ENCODE data around the gene CHFR. TPM values are rescaled to one million over a fixed set of nuclear protein-coding genes. Genes with fewer than 3 reads are reported as not detected.

CHFR gene
- total and polyA plus RNA-seq, 9 of the 15 experiments (the other 6 are each of a cell fraction or from before 2014, with no cell fraction given) = 0.61 to 33.9 (median 19.3) TPM

GRCh38 chr12:132887513-132888351, at the start of gene CHFR (continued):
- TF ChIP-seq, protein P1, sequence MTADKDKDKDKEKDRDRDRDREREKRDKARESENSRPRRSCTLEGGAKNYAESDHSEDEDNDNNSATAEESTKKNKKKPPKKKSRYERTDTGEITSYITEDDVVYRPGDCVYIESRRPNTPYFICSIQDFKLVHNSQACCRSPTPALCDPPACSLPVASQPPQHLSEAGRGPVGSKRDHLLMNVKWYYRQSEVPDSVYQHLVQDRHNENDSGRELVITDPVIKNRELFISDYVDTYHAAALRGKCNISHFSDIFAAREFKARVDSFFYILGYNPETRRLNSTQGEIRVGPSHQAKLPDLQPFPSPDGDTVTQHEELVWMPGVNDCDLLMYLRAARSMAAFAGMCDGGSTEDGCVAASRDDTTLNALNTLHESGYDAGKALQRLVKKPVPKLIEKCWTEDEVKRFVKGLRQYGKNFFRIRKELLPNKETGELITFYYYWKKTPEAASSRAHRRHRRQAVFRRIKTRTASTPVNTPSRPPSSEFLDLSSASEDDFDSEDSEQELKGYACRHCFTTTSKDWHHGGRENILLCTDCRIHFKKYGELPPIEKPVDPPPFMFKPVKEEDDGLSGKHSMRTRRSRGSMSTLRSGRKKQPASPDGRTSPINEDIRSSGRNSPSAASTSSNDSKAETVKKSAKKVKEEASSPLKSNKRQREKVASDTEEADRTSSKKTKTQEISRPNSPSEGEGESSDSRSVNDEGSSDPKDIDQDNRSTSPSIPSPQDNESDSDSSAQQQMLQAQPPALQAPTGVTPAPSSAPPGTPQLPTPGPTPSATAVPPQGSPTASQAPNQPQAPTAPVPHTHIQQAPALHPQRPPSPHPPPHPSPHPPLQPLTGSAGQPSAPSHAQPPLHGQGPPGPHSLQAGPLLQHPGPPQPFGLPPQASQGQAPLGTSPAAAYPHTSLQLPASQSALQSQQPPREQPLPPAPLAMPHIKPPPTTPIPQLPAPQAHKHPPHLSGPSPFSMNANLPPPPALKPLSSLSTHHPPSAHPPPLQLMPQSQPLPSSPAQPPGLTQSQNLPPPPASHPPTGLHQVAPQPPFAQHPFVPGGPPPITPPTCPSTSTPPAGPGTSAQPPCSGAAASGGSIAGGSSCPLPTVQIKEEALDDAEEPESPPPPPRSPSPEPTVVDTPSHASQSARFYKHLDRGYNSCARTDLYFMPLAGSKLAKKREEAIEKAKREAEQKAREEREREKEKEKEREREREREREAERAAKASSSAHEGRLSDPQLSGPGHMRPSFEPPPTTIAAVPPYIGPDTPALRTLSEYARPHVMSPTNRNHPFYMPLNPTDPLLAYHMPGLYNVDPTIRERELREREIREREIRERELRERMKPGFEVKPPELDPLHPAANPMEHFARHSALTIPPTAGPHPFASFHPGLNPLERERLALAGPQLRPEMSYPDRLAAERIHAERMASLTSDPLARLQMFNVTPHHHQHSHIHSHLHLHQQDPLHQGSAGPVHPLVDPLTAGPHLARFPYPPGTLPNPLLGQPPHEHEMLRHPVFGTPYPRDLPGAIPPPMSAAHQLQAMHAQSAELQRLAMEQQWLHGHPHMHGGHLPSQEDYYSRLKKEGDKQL (CRISPR knock-in tag; IDR thresholded peaks at IDR 0.05; ENCODE audit: borderline replicate concordance) = no peak
- no peak for TF ChIP-seq ARHGAP35 (IDR thresholded peaks at IDR 0.05; ENCODE audit: partially characterized antibody)
- no peak; the same call in 1 of the 2 replicates for TF ChIP-seq CBX1 (IDR thresholded peaks at IDR 0.05; ENCODE audit: low read depth)
- peak; percentile 99 for TF ChIP-seq L3MBTL2 (IDR thresholded peaks at IDR 0.05)
- TF ChIP-seq ETV6 (IDR thresholded peaks at IDR 0.05; ENCODE audit: borderline replicate concordance in 1 of 2, low read depth in 2 of 2, low read length in 1 of 2) = no peak
- TF ChIP-seq ETV6 (CRISPR knock-in tag; IDR thresholded peaks at IDR 0.05; ENCODE audit: borderline replicate concordance) = no peak
- TF ChIP-seq SIN3A (IDR thresholded peaks at IDR 0.05; ENCODE audit: borderline replicate concordance in 2 of 2, control insufficient read depth in 1 of 2, low read depth in 2 of 2, low read length in 2 of 2) = peak; percentile 74 to 98; a peak in 3 of 4 replicates
- TF ChIP-seq PHB2 (IDR thresholded peaks at IDR 0.05; ENCODE audit: low read depth) = no peak
- peak; percentile 65 for TF ChIP-seq ZNF316 (IDR thresholded peaks at IDR 0.05)
- TF ChIP-seq RBM14 (IDR thresholded peaks at IDR 0.05; ENCODE audit: borderline replicate concordance, insufficient read depth, low read depth, low read length) = no peak
- no peak for TF ChIP-seq ZNF551 (CRISPR knock-in tag; IDR thresholded peaks at IDR 0.05)
- TF ChIP-seq KAT8 (IDR thresholded peaks at IDR 0.05; ENCODE audit: low read depth) = no peak
- TF ChIP-seq, protein P2, sequence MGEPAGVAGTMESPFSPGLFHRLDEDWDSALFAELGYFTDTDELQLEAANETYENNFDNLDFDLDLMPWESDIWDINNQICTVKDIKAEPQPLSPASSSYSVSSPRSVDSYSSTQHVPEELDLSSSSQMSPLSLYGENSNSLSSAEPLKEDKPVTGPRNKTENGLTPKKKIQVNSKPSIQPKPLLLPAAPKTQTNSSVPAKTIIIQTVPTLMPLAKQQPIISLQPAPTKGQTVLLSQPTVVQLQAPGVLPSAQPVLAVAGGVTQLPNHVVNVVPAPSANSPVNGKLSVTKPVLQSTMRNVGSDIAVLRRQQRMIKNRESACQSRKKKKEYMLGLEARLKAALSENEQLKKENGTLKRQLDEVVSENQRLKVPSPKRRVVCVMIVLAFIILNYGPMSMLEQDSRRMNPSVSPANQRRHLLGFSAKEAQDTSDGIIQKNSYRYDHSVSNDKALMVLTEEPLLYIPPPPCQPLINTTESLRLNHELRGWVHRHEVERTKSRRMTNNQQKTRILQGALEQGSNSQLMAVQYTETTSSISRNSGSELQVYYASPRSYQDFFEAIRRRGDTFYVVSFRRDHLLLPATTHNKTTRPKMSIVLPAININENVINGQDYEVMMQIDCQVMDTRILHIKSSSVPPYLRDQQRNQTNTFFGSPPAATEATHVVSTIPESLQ (CRISPR knock-in tag; IDR thresholded peaks at IDR 0.05) = no peak
- TF ChIP-seq ZNF780A (CRISPR knock-in tag; IDR thresholded peaks at IDR 0.05) = no peak
- no peak for TF ChIP-seq NR2F6 (CRISPR knock-in tag; IDR thresholded peaks at IDR 0.05)
- TF ChIP-seq ASH1L (IDR thresholded peaks at IDR 0.05; ENCODE audit: borderline replicate concordance, low read depth, partially characterized antibody) = peak; percentile 64
- TF ChIP-seq, protein P3, sequence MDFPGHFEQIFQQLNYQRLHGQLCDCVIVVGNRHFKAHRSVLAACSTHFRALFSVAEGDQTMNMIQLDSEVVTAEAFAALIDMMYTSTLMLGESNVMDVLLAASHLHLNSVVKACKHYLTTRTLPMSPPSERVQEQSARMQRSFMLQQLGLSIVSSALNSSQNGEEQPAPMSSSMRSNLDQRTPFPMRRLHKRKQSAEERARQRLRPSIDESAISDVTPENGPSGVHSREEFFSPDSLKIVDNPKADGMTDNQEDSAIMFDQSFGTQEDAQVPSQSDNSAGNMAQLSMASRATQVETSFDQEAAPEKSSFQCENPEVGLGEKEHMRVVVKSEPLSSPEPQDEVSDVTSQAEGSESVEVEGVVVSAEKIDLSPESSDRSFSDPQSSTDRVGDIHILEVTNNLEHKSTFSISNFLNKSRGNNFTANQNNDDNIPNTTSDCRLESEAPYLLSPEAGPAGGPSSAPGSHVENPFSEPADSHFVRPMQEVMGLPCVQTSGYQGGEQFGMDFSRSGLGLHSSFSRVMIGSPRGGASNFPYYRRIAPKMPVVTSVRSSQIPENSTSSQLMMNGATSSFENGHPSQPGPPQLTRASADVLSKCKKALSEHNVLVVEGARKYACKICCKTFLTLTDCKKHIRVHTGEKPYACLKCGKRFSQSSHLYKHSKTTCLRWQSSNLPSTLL (IDR thresholded peaks at IDR 0.05) = no peak
- TF ChIP-seq FOXM1 (IDR thresholded peaks at IDR 0.05; ENCODE audit: low read depth) = no peak
- TF ChIP-seq FOXM1 (CRISPR knock-in tag; IDR thresholded peaks at IDR 0.05; ENCODE audit: low read depth) = 0 out of 2 replicates have a peak, but pooled peaks have one; percentile 71

Data from K562 (cell line).